Endothelial cell (in vitro differentiated cells): ENCODE measurements around the gene MCFD2. TPM values are rescaled to one million over a fixed set of nuclear protein-coding genes. Genes with fewer than 3 reads are reported as not detected.

ENCODE experiments used
- DNase-seq: peaks from one replicate; pipeline ENCODE4 v3.0.0; 2021; ENCODE audit warnings: low spot score
- H3K27ac Mint-ChIP-seq: one replicate; pipeline ENCODE4 v1.8.0; 2021; ENCODE audit warnings: mixed read lengths, inconsistent platforms; ENCODE audit not compliant: unreplicated experiment
- H3K27me3 Mint-ChIP-seq: one replicate; pipeline ENCODE4 v1.8.0; 2021; ENCODE audit warnings: mild to moderate bottlenecking, moderate library complexity, mixed read lengths, inconsistent platforms; ENCODE audit not compliant: unreplicated experiment
- H3K36me3 Mint-ChIP-seq: one replicate; pipeline ENCODE4 v1.8.0; 2021; ENCODE audit warnings: mild to moderate bottlenecking, low read depth, mixed read lengths, inconsistent platforms; ENCODE audit not compliant: unreplicated experiment
- H3K4me1 Mint-ChIP-seq: one replicate; pipeline ENCODE4 v1.8.0; 2021; ENCODE audit warnings: mild to moderate bottlenecking, mixed read lengths, inconsistent platforms; ENCODE audit not compliant: unreplicated experiment
- H3K4me3 Mint-ChIP-seq: one replicate; pipeline ENCODE4 v1.8.0; 2021; ENCODE audit warnings: mild to moderate bottlenecking, mixed read lengths, inconsistent platforms; ENCODE audit not compliant: unreplicated experiment
- H3K9me3 Mint-ChIP-seq: one replicate; pipeline ENCODE4 v1.8.0; 2021; ENCODE audit warnings: mixed read lengths, inconsistent platforms; ENCODE audit not compliant: unreplicated experiment
- CTCF ChIP-seq: fragments of 200-600 bp; sonication (generic); IDR thresholded peaks from one replicate; pipeline ENCODE4 v1.5.0; 2021; ENCODE audit warnings: antibody characterized with exemption; ENCODE audit not compliant: unreplicated experiment
- total RNA-seq: library from RNA; stranded (reverse); fragmentation: NEBNext Ultra II Directional; extraction: Animal tissue kit (Norgen Biotek cat#: 25700); gene quantifications from one replicate; pipeline ENCODE4 v1.2.1, GENCODE V29; 2021; ENCODE audit not compliant: unreplicated experiment

Gene MCFD2
- total RNA-seq, 1 donor from 2014 or later: 121 TPM

DNA sequence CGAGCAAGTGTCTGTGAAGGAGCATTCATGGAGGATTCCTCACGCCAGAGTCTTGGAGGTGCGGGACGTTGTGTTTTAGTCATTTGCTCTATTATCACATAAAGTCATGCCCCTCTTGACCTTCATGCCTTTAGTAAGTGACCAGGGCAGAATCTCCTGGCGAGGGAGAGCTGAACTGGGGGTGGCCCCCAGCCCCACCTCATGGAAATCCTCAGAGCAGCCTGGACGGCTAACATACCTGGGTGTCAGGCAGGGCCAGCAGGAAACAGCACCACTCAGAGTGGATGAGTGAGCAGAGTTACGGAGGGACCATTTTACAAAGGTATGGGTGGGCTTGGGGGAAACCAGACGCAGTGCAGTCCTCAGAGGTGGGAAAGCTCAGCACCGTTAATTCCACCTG, 56.1 kb downstream of the MCFD2 start:
- H3K4me3 Mint-ChIP-seq: no peak overlapping the region
- peaks cover 5% of the 10 kb centered on the region for H3K4me1 Mint-ChIP-seq
- peaks cover 2% of the 10 kb centered on the region for H3K27me3 Mint-ChIP-seq
- no peak overlapping the region for H3K27ac Mint-ChIP-seq
- peaks cover 5% of the 10 kb centered on the region for H3K36me3 Mint-ChIP-seq
- no peak for TF ChIP-seq CTCF
- peaks cover 6% of the 10 kb centered on the region for H3K9me3 Mint-ChIP-seq
- DNase-seq: no peak

GRCh38 chr2:46858702-46859090, 56.9 kb downstream of the MCFD2 start:
- H3K4me1 Mint-ChIP-seq: peaks cover 6% of the 10 kb centered on the region
- H3K4me3 Mint-ChIP-seq: no peak overlapping the region
- no peak overlapping the region for H3K27ac Mint-ChIP-seq
- H3K9me3 Mint-ChIP-seq: no peaks in the 10 kb centered on the region
- H3K27me3 Mint-ChIP-seq: peaks cover 2% of the 10 kb centered on the region
- H3K36me3 Mint-ChIP-seq: peaks cover 3% of the 10 kb centered on the region
- no peak for TF ChIP-seq CTCF
- no peak for DNase-seq

GRCh38 chr2:46857871-46858701, 57.5 kb downstream of the MCFD2 start:
- Mint-ChIP-seq H3K27me3 (peaks cover 2% of the 10 kb centered on the region), H3K27ac (no peak overlapping the region), H3K9me3 (no peaks in the 10 kb centered on the region), H3K4me3 (no peak overlapping the region), H3K4me1 (peaks cover 6% of the 10 kb centered on the region), H3K36me3 (peaks cover 3% of the 10 kb centered on the region)
- no peak for DNase-seq
- no peak for TF ChIP-seq CTCF

GRCh38 chr2:46856336-46856735, 59.3 kb downstream of the MCFD2 start:
- Mint-ChIP-seq H3K4me3 (no peak overlapping the region), H3K36me3 (peaks cover 3% of the 10 kb centered on the region), H3K27ac (no peak overlapping the region), H3K27me3 (no peaks in the 10 kb centered on the region), H3K4me1 (peaks cover 6% of the 10 kb centered on the region), H3K9me3 (no peaks in the 10 kb centered on the region)
- TF ChIP-seq CTCF: no peak
- DNase-seq: no peak

GRCh38 chr2:46855805-46856204, 59.8 kb downstream of the MCFD2 start:
- Mint-ChIP-seq H3K9me3 (no peaks in the 10 kb centered on the region), H3K4me3 (no peak overlapping the region), H3K27me3 (no peaks in the 10 kb centered on the region), H3K4me1 (peaks cover 7% of the 10 kb centered on the region), H3K27ac (no peak overlapping the region), H3K36me3 (peaks cover 3% of the 10 kb centered on the region)
- no peak for DNase-seq
- TF ChIP-seq CTCF: no peak
